HepG2 (cell line): ENCODE measurements around the gene FBXL13. TPM values are rescaled to one million over a fixed set of nuclear protein-coding genes. Genes with fewer than 3 reads are reported as not detected.

ENCODE experiments used
- ETV5 ChIP-seq: IDR thresholded peaks from 2 replicates; pipeline ENCODE4 v1.6.1; 2018; ENCODE audit warnings: missing biosample characterization, missing genetic modification reagents, inconsistent platforms, borderline replicate concordance
- FOXO1 ChIP-seq: sonication (generic); formaldehyde crosslinking; IDR thresholded peaks from 2 replicates; pipeline ENCODE4 v1.4.0; 2020; ENCODE audit warnings: missing genetic modification reagents
- FUBP1 ChIP-seq: sonication (generic); formaldehyde crosslinking; IDR thresholded peaks from 2 replicates; pipeline ENCODE4 v1.5.1; 2020; ENCODE audit warnings: missing genetic modification reagents, mild to moderate bottlenecking, borderline replicate concordance
- GATAD1 ChIP-seq: IDR thresholded peaks from 2 replicates; pipeline ENCODE4 v1.6.1; 2016; ENCODE audit warnings: missing genetic modification reagents, missing compliant biosample characterization
- HMGXB4 ChIP-seq, 2 experiments: sonication (generic) in 1 of 2; formaldehyde crosslinking in 1 of 2; IDR thresholded peaks; 2 replicates each; pipeline versions ENCODE4 v1.4.0 to v1.6.1; 2018 to 2020; ENCODE audit warnings: missing genetic modification reagents in 2 of 2, borderline replicate concordance in 1 of 2, low read depth in 1 of 2, mild to moderate bottlenecking in 1 of 2, missing biosample characterization in 1 of 2
- HOXA3 ChIP-seq: sonication (generic); formaldehyde crosslinking; IDR thresholded peaks from 2 replicates; pipeline ENCODE4 v1.5.0; 2020; ENCODE audit warnings: missing genetic modification reagents
- HOXD1 ChIP-seq: sonication (generic); formaldehyde crosslinking; IDR thresholded peaks from 2 replicates; pipeline ENCODE4 v1.5.0; 2020; ENCODE audit warnings: missing genetic modification reagents
- MED1 ChIP-seq: sonication (generic); formaldehyde crosslinking; IDR thresholded peaks from 2 replicates; pipeline ENCODE4 v1.4.0; 2020; ENCODE audit warnings: missing genetic modification reagents
- MIXL1 ChIP-seq: IDR thresholded peaks from 2 replicates; pipeline ENCODE4 v1.6.1; 2016
- NFIC ChIP-seq: IDR thresholded peaks from 2 replicates; pipeline ENCODE4 v1.6.1; 2012; ENCODE audit warnings: mild to moderate bottlenecking, low read length, inconsistent platforms
- TEAD3 ChIP-seq: optimal IDR thresholded peaks from 2 replicates; pipeline ENCODE3; 2016; ENCODE audit warnings: borderline replicate concordance
- ZBTB43 ChIP-seq: sonication (generic); formaldehyde crosslinking; conservative IDR thresholded peaks from 2 replicates; pipeline ENCODE4 v1.4.0; 2020; ENCODE audit warnings: missing genetic modification reagents
- ZMYM3 ChIP-seq: sonication (generic); formaldehyde crosslinking; IDR thresholded peaks from 2 replicates; pipeline ENCODE4 v1.5.1; 2020; ENCODE audit warnings: mild to moderate bottlenecking, missing genetic modification reagents
- ZNF160 ChIP-seq: sonication (generic); formaldehyde crosslinking; IDR thresholded peaks from 2 replicates; pipeline ENCODE4 v1.8.0; 2022; ENCODE audit warnings: mild to moderate bottlenecking, inconsistent platforms, missing genetic modification reagents
- ZNF292 ChIP-seq: sonication (generic); formaldehyde crosslinking; IDR thresholded peaks from 2 replicates; pipeline ENCODE4 v1.8.1; 2022; ENCODE audit warnings: mild to moderate bottlenecking, low read depth, missing genetic modification reagents, borderline replicate concordance
- polyA plus RNA-seq, 8 experiments: library from polyadenylated mRNA; depleted of rRNA in 3 of 8; stranded (reverse) in 7 of 8; unstranded in 1 of 8; fragments of >200 nt; fragmentation: Illumina TruSeq in 4 of 8; extraction: Trizol in 4 of 8; gene quantifications; 2 replicates each; pipeline versions ENCODE4 v1.2.1 to v1.2.3, GENCODE V29; 2011 to 2016; ENCODE audit warnings: low read depth in 4 of 8, missing spikeins in 1 of 8, mixed read lengths in 1 of 8; ENCODE audit not compliant: insufficient read depth in 1 of 8
- total RNA-seq, 5 experiments: library from RNA; depleted of rRNA; stranded (reverse); fragments of >200 nt; fragmentation: Illumina TruSeq; extraction: Trizol; gene quantifications; 2 replicates each; pipeline ENCODE4 v1.2.3, GENCODE V29; 2016; ENCODE audit warnings: low read depth in 1 of 5
- TF ChIP-seq, protein P1 (sequence below): sonication (generic); formaldehyde crosslinking; IDR thresholded peaks from 2 replicates; pipeline ENCODE4 v1.4.0; 2020; ENCODE audit warnings: mild to moderate bottlenecking, missing genetic modification reagents
- TF ChIP-seq, protein P2 (sequence below): sonication (generic); formaldehyde crosslinking; IDR thresholded peaks from 2 replicates; pipeline ENCODE4 v1.4.0; 2020; ENCODE audit warnings: missing genetic modification reagents
- TF ChIP-seq, protein P3 (sequence below): IDR thresholded peaks from 2 replicates; pipeline ENCODE4 v1.6.1; 2016

The FBXL13 gene
- total and polyA plus RNA-seq, 2 of the 13 experiments (the other 11 are each of a cell fraction or from before 2014, with no cell fraction given) = 0.24 to 0.77 TPM

DNA sequence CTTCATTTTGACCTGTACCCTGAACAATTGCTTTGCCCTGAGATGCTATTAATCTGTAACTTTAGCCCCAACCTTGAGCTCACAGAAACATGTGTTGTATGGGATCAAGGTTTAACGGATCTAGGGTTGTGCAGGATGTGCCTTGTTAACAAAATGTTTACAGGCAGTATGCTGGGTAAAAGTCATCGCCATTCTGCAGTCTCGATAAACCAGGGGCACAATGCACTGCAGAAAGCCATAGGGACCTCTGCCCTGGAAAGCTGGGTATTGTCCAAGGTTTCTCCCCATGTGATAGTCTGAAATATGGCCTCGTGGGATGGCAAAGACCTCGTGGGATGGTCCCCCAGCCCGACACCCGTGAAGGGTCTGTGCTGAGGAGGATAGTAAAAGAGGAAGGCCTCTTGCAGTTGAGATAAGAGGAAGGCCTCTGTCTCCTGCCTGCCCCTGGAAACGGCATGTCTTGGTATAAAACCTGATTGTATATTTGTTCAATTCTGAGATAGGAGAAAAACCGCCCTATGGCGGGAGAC is 236.0 kb downstream of the FBXL13 start (continued):
- TF ChIP-seq FUBP1 (CRISPR knock-in tag) (0 out of 2 replicates have a peak, but pooled peaks have one; percentile 30), GATAD1 (peak; percentile 43; the same call in 1 of the 2 replicates), NFIC (peak; percentile 51; the same call in 1 of the 2 replicates), ZNF160 (CRISPR knock-in tag) (0 out of 2 replicates have a peak, but pooled peaks have one; percentile 53), MIXL1 (CRISPR knock-in tag) (peak; percentile 95), HOXD1 (CRISPR knock-in tag) (0 out of 2 replicates have a peak, but pooled peaks have one; percentile 48), MED1 (CRISPR knock-in tag) (peak; percentile 93), ETV5 (peak; percentile 84; the same call in 1 of the 2 replicates), TEAD3 (CRISPR knock-in tag) (peak; percentile 48), HMGXB4 (CRISPR knock-in tag; IDR thresholded peaks at IDR 0.05; ENCODE audit: borderline replicate concordance in 1 of 2, low read depth in 1 of 2) (0 out of 4 replicates have a peak, but pooled peaks of 1 of the 2 experiments have one; percentile 50), ZNF292 (CRISPR knock-in tag) (peak; percentile 63; the same call in 1 of the 2 replicates), ZBTB43 (CRISPR knock-in tag) (peak; percentile 65), FOXO1 (peak; percentile 91), ZMYM3 (CRISPR knock-in tag) (peak; percentile 55; the same call in 1 of the 2 replicates), HOXA3 (CRISPR knock-in tag) (peak; percentile 69; the same call in 1 of the 2 replicates)
- TF ChIP-seq, protein P1, sequence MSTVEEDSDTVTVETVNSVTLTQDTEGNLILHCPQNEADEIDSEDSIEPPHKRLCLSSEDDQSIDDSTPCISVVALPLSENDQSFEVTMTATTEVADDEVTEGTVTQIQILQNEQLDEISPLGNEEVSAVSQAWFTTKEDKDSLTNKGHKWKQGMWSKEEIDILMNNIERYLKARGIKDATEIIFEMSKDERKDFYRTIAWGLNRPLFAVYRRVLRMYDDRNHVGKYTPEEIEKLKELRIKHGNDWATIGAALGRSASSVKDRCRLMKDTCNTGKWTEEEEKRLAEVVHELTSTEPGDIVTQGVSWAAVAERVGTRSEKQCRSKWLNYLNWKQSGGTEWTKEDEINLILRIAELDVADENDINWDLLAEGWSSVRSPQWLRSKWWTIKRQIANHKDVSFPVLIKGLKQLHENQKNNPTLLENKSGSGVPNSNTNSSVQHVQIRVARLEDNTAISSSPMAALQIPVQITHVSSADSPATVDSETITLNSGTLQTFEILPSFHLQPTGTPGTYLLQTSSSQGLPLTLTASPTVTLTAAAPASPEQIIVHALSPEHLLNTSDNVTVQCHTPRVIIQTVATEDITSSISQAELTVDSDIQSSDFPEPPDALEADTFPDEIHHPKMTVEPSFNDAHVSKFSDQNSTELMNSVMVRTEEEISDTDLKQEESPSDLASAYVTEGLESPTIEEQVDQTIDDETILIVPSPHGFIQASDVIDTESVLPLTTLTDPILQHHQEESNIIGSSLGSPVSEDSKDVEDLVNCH (CRISPR knock-in tag) = 0 out of 2 replicates have a peak, but pooled peaks have one; percentile 62
- TF ChIP-seq, protein P2, sequence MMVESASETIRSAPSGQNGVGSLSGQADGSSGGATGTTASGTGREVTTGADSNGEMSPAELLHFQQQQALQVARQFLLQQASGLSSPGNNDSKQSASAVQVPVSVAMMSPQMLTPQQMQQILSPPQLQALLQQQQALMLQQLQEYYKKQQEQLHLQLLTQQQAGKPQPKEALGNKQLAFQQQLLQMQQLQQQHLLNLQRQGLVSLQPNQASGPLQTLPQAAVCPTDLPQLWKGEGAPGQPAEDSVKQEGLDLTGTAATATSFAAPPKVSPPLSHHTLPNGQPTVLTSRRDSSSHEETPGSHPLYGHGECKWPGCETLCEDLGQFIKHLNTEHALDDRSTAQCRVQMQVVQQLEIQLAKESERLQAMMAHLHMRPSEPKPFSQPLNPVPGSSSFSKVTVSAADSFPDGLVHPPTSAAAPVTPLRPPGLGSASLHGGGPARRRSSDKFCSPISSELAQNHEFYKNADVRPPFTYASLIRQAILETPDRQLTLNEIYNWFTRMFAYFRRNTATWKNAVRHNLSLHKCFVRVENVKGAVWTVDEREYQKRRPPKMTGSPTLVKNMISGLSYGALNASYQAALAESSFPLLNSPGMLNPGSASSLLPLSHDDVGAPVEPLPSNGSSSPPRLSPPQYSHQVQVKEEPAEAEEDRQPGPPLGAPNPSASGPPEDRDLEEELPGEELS (CRISPR knock-in tag) = peak; percentile 88
- TF ChIP-seq, protein P3, sequence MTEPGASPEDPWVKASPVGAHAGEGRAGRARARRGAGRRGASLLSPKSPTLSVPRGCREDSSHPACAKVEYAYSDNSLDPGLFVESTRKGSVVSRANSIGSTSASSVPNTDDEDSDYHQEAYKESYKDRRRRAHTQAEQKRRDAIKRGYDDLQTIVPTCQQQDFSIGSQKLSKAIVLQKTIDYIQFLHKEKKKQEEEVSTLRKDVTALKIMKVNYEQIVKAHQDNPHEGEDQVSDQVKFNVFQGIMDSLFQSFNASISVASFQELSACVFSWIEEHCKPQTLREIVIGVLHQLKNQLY = peak; percentile 65
